GM12865 (cell line): ENCODE results near the gene CSRNP3.

Experiments
- DNase-seq: peaks from one replicate; pipeline ENCODE4 v3.0.0; 2010; ENCODE audit warnings: low read depth
- H3K4me3 ChIP-seq: 2 replicates; pipeline ENCODE4 v1.5.1; 2011; ENCODE audit warnings: mild to moderate bottlenecking, low read depth, low read length, control low read depth
- TF ChIP-seq, protein P1 (sequence below): IDR thresholded peaks from 2 replicates; pipeline ENCODE4 v1.5.1; 2011; ENCODE audit warnings: low read length, control low read depth, low read depth, inconsistent platforms; ENCODE audit not compliant: insufficient read depth; ENCODE audit errors: missing control alignments

The CSRNP3 gene, protein sequence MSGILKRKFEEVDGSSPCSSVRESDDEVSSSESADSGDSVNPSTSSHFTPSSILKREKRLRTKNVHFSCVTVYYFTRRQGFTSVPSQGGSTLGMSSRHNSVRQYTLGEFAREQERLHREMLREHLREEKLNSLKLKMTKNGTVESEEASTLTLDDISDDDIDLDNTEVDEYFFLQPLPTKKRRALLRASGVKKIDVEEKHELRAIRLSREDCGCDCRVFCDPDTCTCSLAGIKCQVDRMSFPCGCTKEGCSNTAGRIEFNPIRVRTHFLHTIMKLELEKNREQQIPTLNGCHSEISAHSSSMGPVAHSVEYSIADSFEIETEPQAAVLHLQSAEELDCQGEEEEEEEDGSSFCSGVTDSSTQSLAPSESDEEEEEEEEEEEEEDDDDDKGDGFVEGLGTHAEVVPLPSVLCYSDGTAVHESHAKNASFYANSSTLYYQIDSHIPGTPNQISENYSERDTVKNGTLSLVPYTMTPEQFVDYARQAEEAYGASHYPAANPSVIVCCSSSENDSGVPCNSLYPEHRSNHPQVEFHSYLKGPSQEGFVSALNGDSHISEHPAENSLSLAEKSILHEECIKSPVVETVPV

GRCh38 chr2:165469417-165469816 lies at the start of gene CSRNP3:
Gene CSRNP3, plus strand, starts transcription at chr2:165469698. Its CDS starts 125,368 bp downstream, at chr2:165595066.
- DNase-seq: no peak
- no peak within 1 kb of the TSS for H3K4me3 ChIP-seq
- TF ChIP-seq, protein P1, sequence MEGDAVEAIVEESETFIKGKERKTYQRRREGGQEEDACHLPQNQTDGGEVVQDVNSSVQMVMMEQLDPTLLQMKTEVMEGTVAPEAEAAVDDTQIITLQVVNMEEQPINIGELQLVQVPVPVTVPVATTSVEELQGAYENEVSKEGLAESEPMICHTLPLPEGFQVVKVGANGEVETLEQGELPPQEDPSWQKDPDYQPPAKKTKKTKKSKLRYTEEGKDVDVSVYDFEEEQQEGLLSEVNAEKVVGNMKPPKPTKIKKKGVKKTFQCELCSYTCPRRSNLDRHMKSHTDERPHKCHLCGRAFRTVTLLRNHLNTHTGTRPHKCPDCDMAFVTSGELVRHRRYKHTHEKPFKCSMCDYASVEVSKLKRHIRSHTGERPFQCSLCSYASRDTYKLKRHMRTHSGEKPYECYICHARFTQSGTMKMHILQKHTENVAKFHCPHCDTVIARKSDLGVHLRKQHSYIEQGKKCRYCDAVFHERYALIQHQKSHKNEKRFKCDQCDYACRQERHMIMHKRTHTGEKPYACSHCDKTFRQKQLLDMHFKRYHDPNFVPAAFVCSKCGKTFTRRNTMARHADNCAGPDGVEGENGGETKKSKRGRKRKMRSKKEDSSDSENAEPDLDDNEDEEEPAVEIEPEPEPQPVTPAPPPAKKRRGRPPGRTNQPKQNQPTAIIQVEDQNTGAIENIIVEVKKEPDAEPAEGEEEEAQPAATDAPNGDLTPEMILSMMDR: no peak

GRCh38 chr2:165420231-165420630 lies 49.3 kb upstream of the CSRNP3 start:
- H3K4me3 ChIP-seq: no peak overlapping the region
- TF ChIP-seq, protein P1: no peak
- no peak for DNase-seq

GRCh38 chr2:165423081-165423480 lies 46.4 kb upstream of the CSRNP3 start:
- DNase-seq: no peak
- H3K4me3 ChIP-seq: no peak overlapping the region
- TF ChIP-seq, protein P1: no peak

- H3K4me3 ChIP-seq: no peak overlapping the region
- TF ChIP-seq, protein P1: no peak
- no peak for DNase-seq
Observed at GRCh38 chr2:165425556-165425955, 43.9 kb upstream of the CSRNP3 start.

- H3K4me3 ChIP-seq: no peak overlapping the region
- TF ChIP-seq, protein P1: no peak
- DNase-seq: no peak
Observed at GRCh38 chr2:165427686-165428085, 41.8 kb upstream of the CSRNP3 start.

DNA sequence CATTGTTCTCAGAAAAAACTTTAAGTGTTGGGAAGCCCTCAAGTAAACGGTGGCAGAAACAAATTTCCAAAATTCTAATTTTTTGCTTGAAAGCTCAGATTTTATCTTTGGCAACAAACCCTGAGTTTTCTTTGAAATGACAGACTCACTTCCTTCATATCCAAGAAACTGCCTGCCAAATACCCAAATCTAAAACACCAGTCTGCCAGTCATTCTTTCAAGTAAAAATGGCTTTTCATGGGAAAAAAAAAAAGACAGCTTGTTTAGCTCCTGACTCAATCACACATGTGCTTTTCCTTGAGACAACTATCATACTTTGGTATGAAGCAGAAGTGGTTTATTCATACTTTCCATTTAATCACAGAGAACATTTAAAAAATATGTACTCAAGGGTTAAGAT lies 40.6 kb upstream of the CSRNP3 start:
- TF ChIP-seq, protein P1: no peak
- H3K4me3 ChIP-seq: no peak overlapping the region
- DNase-seq: no peak
